ENCODE data around the gene SRXN1.

DNA sequence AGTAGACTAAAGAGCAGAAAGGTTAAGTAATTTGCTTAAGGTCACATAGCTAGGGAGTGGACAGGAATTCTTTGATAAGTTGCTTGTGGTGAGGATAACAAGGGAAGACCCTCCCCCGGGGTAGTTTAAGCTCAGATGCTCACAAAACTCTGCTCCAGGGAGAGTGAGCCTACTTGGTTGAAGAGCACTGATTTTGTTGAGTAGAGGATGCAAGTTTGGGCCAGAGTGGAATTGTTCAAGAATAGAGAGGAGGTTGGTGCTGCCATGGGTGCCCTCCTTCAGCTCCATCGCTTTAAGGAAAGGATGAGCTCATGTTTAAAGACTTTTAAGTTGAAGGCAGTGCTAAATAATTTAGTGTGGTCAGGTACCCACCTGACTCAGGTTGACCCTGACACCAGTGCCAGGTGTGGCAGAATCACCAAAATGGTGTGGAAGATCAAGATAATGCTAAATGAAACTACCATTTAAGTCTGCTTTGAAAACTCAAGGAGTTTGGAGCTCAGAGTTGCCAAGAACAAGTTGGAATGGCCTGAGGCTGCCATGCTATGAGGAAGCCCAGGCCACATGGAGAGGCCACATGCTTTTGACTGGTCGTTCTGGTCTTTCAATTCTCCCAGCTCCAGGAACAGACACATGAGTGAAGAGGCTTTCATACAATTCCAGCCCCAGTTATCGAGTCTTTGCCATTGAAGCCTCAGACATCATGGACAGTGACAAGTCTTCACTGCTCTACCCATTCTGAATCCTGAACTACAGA is 34.9 kb downstream of the SRXN1 start:
- TF ChIP-seq CTCF (IDR thresholded peaks at IDR 0.05) (no peak), POLR2AphosphoS5 (IDR thresholded peaks at IDR 0.05) (no peak)
